Activated T-cell treated with anti-CD3 and anti-CD28 coated beads, Interleukin-2, amount 50 U/mL, for 4 hours (primary cell): Measurements from ENCODE around the gene ZNF804A. TPM values are rescaled to one million over a fixed set of nuclear protein-coding genes. Genes with fewer than 3 reads are reported as not detected.
"Not testable (repeated sequence)": the region's sequence is repeated elsewhere in the genome, so short reads cannot be mapped to it uniquely, and the experiment has no call there.

Experiments used
- ATAC-seq, 2 donors: fragments of 200-7000 bp; cut with Tn5 transposase; one replicate each; pipeline ENCODE4 v1.10.0; 2021
- DNase-seq: peaks from one replicate; pipeline ENCODE4 v3.0.0-alpha.2; 2020
- H3K27me3 Mint-ChIP-seq: one replicate; pipeline ENCODE4 v1.8.0; 2021; ENCODE audit warnings: low read depth, mixed read lengths
- H3K36me3 Mint-ChIP-seq: one replicate; pipeline ENCODE4 v1.8.0; 2022; ENCODE audit warnings: mixed read lengths; ENCODE audit not compliant: insufficient read depth
- H3K4me1 Mint-ChIP-seq: one replicate; pipeline ENCODE4 v1.8.0; 2021; ENCODE audit warnings: low read depth, mixed read lengths
- H3K4me3 Mint-ChIP-seq: one replicate; pipeline ENCODE4 v1.8.0; 2021; ENCODE audit warnings: mild to moderate bottlenecking, moderate library complexity, mixed read lengths
- H3K9me3 Mint-ChIP-seq: one replicate; pipeline ENCODE4 v1.8.0; 2021; ENCODE audit warnings: mixed read lengths
- total RNA-seq, 3 donors: library from RNA; stranded (reverse); gene quantifications; one replicate each; pipeline ENCODE4 v1.2.1, GENCODE V29; 2021

ZNF804A gene
- total RNA-seq, 3 donors from 2014 or later, result not detected

DNA sequence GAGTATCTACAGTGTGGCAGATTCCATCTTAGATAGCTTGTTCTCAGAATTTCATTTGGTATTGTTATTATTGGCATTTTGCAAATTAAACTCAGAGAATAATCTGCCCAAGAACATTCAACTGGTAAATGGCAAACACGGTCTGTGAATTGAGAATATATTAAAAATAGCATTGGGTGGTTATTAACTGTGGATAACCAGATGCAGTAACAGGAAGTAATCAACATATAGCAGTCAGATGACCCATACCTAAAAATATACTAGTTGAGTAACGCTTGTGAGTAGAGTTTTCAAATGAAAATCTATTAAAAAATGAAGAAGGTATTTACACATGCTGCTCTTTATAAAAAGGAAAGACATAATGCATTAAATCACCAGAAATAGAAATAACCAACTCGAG, 129.5 kb downstream of the ZNF804A start:
- H3K4me1 Mint-ChIP-seq, result no peaks in the 10 kb centered on the region
- no peaks in the 10 kb centered on the region for H3K9me3 Mint-ChIP-seq
- no peaks in the 10 kb centered on the region for H3K27me3 Mint-ChIP-seq
- ATAC-seq (no peak), DNase-seq (no peak)
- H3K36me3 Mint-ChIP-seq, result no peaks in the 10 kb centered on the region
- H3K4me3 Mint-ChIP-seq, result no peak overlapping the region

DNA sequence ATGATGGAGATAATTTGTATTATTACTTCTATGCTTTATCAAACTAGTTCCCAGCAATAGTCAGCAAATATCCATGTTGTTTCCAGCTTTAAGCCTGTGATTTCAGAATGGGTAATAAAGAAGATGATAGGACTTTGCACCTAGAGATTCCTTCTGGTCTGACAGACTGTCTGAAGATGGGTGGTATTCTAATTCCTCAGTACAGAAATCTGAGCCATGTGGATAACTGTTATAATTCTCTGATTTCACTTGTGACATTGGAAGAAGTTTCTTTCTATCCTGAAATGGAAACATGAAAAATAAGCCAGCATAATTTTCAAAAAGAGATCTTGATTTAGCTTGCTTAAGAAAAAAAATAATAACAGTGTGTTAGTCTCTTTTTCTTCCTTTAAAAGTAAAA, 130.1 kb downstream of the ZNF804A start:
- Mint-ChIP-seq H3K27me3 (no peaks in the 10 kb centered on the region), H3K36me3 (no peaks in the 10 kb centered on the region), H3K9me3 (no peaks in the 10 kb centered on the region), H3K4me1 (no peaks in the 10 kb centered on the region), H3K4me3 (no peak overlapping the region)
- DNase-seq, result no peak
- no peak for ATAC-seq

DNA sequence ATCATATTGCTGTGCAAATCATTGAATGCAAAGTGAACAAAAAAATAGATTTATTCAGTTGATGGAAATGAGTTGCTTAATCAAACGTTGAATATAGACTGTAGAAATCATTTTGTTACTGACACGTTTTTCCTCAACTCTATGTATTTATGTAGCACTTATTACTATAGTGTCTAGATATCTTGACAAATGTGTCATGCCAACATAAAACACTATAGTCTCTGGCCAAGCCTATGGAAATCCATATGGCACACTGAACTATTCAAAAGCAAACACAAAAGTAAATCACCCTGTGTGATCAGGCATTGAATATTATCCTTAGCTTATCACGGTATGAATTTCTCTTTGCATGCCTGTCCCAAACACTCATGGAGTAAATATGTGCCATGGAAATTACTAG, 131.3 kb downstream of the ZNF804A start:
- no peak for DNase-seq
- no peak for ATAC-seq

DNA sequence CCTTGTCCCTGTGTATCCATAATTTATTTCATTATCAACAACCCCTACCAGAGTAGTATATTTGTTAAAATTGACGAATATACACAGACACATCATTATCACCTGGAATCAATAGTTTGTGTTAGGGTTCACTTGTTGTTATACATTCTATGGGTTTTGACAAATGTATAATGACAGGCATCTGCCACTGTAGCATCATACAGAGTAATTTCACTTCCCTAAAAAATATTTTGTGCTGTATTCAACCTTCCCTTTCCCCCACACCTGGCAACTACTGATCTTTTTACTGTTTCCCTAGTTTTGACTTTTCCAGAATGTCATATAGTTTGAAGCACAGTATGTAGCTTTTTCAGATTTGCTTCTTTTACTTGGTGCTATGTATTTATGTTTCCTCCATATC, 132.0 kb downstream of the ZNF804A start:
- no peak for ATAC-seq

More for the DNA sequence above, 131.3 kb downstream of the ZNF804A start:
- no peaks in the 10 kb centered on the region for H3K9me3 Mint-ChIP-seq
- no peak overlapping the region for H3K4me3 Mint-ChIP-seq
- H3K36me3 Mint-ChIP-seq, result no peaks in the 10 kb centered on the region
- no peaks in the 10 kb centered on the region for H3K27me3 Mint-ChIP-seq
- H3K4me1 Mint-ChIP-seq, result no peaks in the 10 kb centered on the region

DNA sequence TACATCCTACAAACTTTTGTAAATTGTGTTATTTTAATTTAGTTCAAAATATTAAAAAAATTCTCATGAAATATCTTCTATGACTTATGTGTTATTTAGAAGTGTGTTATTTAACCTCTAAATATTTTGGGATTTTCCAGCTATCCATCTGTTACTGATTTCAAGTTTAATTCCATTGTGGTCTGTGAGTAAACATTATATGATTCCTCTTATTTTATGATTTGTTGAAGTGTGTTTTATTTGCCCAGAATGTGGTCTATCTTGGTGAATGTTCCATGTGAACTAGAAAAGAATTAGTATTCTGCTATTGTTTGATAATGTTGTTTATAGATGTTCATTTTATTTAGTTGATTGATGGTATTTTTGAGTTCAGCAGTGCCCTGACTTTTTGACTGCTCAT, 136.0 kb downstream of the ZNF804A start:
- DNase-seq (no peak), ATAC-seq (no peak)
- Mint-ChIP-seq H3K9me3 (peaks cover 7% of the 10 kb centered on the region), H3K4me1 (no peaks in the 10 kb centered on the region), H3K4me3 (no peak overlapping the region), H3K36me3 (no peaks in the 10 kb centered on the region), H3K27me3 (no peaks in the 10 kb centered on the region)

More for the DNA sequence above, 132.0 kb downstream of the ZNF804A start:
- Mint-ChIP-seq H3K9me3 (no peaks in the 10 kb centered on the region), H3K27me3 (no peaks in the 10 kb centered on the region), H3K36me3 (no peaks in the 10 kb centered on the region), H3K4me1 (no peaks in the 10 kb centered on the region), H3K4me3 (no peak overlapping the region)
- no peak for DNase-seq

DNA sequence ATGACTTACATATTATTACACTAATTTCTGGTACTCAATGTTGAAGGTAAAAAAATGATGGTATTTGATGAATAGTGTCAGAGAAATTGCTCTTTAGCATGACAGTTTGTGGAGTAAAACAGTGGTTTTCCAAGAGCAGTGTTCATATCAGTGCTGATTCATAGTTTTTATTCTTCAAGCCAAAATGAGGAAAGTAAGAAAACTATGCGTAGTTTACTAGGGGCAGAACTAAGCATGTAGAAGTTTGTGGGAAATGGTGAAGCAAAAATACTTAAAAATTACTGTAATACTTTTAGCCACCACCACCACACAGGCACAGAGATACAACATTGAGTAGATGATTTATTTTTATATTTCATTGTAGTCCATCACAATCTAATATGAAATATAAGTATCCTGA, 137.3 kb downstream of the ZNF804A start:
- DNase-seq, result no peak
- Mint-ChIP-seq H3K4me3 (no peak overlapping the region), H3K4me1 (no peaks in the 10 kb centered on the region), H3K27me3 (no peaks in the 10 kb centered on the region), H3K36me3 (no peaks in the 10 kb centered on the region), H3K9me3 (peaks cover 14% of the 10 kb centered on the region)
- no peak for ATAC-seq

DNA sequence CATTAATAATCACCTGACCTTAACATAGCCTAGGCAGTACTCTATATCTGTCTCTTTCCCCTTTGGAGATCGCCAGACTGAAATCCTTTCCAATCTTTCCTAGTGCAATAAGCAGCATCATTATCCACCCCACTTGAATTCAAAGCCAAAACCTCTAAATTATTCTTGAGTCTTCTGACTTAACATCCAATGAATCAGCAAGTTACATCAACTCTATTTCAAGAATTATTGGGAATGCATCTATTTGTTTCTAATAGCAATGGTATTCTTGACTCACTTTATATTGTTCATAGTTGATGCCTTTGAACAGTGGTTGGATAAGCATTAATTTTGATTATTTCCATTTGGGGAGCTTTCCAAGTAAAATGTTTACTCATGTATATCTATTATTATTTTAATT, 144.8 kb downstream of the ZNF804A start:
- H3K4me3 Mint-ChIP-seq, result no peak overlapping the region
- H3K27me3 Mint-ChIP-seq, result no peaks in the 10 kb centered on the region
- H3K4me1 Mint-ChIP-seq, result no peaks in the 10 kb centered on the region
- peaks cover 7% of the 10 kb centered on the region for H3K9me3 Mint-ChIP-seq
- H3K36me3 Mint-ChIP-seq, result no peaks in the 10 kb centered on the region
- ATAC-seq (no peak), DNase-seq (no peak)

DNA sequence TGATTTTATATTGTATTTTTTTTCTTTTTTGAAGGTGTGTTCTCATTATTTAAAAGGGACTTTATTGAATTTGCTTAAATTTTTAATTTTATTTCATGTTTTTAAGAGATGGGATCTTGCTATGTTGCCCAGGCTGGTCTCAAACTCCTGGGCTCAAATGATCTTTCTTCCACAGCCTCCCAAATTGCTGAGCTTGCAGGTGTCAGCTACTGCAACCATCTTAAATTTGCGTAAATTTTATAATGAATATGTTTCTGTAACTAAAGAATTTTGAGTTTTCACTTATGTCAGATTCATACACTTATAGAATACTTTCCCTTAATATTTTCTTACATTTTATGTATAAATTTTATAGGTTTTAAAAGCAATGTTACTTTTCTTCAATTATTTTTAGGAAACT, 157.8 kb downstream of the ZNF804A start:
- no peak for ATAC-seq
- Mint-ChIP-seq H3K27me3 (no peaks in the 10 kb centered on the region), H3K9me3 (peaks cover 14% of the 10 kb centered on the region), H3K4me3 (no peak overlapping the region), H3K36me3 (no peaks in the 10 kb centered on the region), H3K4me1 (no peaks in the 10 kb centered on the region)
- no peak for DNase-seq

DNA sequence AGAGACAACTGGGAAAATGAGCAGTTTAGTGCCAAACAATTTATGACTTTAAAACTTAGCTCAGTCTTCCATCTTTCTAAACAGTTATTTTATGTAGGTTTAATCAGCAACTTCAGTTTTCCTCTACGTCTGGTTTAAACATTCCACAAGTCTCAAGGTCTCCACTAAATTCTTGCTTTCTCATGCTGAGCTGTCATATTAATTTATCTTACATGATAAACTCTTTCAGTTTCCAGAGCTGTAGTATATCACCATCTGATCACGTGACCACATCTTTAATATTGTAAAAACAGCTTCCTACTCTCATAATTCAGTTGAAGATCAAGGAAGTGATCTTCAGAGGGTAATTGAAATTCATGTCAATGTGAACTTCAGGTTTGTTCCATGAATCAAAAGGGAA, 158.6 kb downstream of the ZNF804A start:
- DNase-seq, result no peak
- Mint-ChIP-seq H3K9me3 (peaks cover 8% of the 10 kb centered on the region), H3K36me3 (no peaks in the 10 kb centered on the region), H3K4me1 (no peaks in the 10 kb centered on the region), H3K4me3 (no peak overlapping the region), H3K27me3 (no peaks in the 10 kb centered on the region)
- ATAC-seq, result no peak

DNA sequence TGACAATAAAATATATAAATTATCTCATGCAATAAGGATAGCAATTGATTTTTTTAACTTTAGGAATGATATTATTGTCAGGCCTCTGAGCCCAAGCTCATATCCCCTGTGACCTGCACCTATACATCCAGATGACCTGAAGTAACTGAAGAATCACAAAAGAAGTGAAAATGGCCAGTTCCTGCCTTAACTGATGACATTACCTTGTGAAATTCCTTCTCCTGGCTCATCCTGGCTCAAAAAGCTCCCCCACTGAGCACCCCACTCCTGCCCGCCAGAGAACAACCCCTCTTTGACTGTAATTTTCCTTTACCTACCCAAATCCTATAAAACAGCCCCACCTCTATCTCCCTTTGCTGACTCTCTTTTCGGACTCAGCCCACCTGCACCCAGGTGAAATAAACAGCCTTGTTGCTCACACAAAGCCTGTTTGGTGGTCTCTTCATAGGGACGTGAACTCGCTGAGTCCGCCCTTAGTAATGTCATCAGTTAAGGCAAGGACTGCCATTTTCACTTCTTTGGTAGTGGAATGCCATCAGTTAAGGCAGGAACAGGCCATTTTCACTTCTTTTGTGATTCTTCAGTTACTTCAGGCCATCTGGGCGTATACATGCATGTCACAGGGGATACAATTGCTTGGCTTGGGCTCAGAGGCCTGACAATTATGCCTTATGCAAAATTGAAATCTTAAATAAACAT, 161.4 kb downstream of the ZNF804A start:
- H3K27me3 Mint-ChIP-seq, H3K9me3 Mint-ChIP-seq, H3K36me3 Mint-ChIP-seq, DNase-seq, ATAC-seq, H3K4me3 Mint-ChIP-seq, H3K4me1 Mint-ChIP-seq: not testable (repeated sequence)

DNA sequence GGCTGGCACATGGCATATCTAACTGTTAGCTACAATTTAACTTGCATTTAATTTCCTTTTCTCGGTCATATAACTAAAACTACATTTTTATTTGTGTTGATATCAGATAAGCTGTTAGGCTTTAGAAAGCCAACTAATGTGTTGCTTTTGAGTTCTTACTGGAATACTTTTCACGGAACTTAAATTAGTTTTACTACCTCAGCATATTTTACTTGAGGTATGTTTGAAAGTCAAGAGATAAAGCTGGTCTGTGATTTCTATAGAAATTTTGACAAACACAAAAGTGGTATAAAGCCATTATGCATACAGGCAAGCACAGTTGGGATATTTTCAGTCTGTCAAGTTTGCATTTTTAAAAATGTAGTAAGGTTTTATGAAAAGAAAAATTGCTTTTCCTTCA, 162.6 kb downstream of the ZNF804A start:
- ATAC-seq, result no peak
- Mint-ChIP-seq H3K27me3 (no peaks in the 10 kb centered on the region), H3K4me1 (no peaks in the 10 kb centered on the region), H3K9me3 (peaks cover 6% of the 10 kb centered on the region), H3K36me3 (no peaks in the 10 kb centered on the region), H3K4me3 (no peak overlapping the region)
- no peak for DNase-seq

DNA sequence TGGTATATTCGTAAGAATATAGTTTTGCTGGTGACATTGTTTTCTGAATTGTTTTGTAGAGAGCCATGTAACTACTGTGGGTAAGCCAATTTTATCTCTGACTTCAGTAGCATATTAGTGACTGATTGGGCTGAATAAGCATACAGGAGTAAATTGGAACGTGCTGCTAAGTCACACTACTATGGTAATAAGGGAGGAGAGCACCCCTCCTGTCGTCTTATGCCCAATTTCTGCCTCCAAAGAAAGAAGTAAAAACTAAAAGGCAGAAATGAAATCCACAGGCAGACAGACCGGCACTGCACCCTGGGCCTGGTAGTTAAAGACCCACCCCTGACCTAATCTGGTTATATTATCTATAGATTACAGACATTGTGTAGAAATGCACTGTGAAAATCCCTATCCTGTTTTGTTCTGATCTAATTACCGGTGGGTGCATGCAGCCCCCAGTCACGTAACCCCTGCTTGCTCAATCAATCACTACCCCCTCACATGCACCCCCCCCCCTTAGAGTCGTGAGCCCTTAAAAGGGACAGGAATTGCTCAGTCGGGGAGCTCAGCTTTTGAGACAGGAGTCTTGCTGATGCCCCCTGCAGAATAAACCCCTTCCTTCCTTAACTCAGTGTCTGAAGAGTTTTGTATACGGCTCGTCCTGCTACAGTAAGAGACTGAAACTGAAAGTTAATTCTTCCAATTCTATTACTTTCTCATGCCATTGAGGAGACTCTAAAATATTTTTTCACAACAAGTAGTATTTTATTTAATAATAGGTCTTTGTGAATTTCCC, 167.0 kb downstream of the ZNF804A start:
- H3K9me3 Mint-ChIP-seq, result no peaks in the 10 kb centered on the region
- no peaks in the 10 kb centered on the region for H3K27me3 Mint-ChIP-seq
- H3K4me1 Mint-ChIP-seq, result no peaks in the 10 kb centered on the region
- no peak overlapping the region for H3K4me3 Mint-ChIP-seq
- no peak for ATAC-seq
- H3K36me3 Mint-ChIP-seq, result no peaks in the 10 kb centered on the region
- DNase-seq, result no peak

DNA sequence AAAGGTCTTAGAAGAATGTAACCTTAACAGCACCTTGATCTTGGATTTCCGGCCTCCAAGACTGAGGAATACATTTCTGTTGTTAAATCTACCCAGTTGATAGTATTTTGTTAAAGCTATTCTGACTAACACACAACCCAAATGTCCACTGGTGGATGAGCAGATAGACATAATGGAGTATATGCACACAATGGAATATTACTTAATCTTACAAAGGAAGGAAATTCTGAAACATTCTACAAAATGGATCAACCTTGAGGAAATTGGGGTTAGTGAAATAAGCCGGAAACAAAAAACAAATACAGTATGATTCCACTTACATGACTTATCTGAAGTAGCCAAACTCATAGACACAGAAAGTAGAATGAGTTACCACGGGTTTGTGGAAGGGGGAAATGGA, 168.7 kb downstream of the ZNF804A start:
- DNase-seq (no peak), ATAC-seq (no peak)
- Mint-ChIP-seq H3K4me3 (no peak overlapping the region), H3K9me3 (no peaks in the 10 kb centered on the region), H3K36me3 (no peaks in the 10 kb centered on the region), H3K4me1 (no peaks in the 10 kb centered on the region), H3K27me3 (no peaks in the 10 kb centered on the region)

DNA sequence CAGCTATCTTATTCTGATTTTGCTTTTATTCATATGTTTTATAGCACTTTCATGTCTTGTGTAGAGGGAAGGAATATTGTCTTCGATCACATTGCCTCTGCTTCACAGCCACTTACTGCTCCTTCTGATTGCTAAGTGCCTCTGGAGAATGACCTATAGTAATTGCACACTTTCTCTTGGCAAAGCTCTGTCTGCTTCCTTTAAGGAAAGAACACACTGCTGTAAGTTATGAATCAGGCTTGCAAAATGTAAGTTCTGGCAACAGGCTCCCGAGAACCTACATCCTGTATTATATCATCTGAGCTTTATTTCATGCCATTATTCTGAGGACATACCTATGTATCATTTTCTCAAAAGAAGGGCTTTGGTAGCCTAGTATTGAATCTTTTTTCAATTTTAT, 170.7 kb downstream of the ZNF804A start:
- ATAC-seq (no peak), DNase-seq (no peak)
- Mint-ChIP-seq H3K4me3 (no peak overlapping the region), H3K9me3 (no peaks in the 10 kb centered on the region), H3K4me1 (no peaks in the 10 kb centered on the region), H3K27me3 (no peaks in the 10 kb centered on the region), H3K36me3 (no peaks in the 10 kb centered on the region)

DNA sequence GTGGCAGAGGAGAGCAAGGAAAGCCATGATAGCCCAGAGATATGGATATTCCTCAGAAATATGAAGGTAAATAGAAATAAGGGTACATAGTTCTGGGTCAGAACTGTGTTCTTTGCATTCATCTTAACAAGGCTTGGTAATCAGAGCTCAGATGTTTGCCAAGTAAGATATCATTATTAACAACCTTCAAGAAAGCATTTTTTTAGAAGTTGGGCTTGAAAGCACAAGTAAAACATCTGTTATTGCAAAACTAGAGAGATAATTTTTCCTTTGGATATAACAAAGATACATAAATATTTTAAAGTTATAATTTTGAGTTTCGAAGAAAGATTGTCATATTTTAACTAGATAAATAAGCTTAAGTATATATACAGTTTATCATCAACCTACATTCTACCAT, 171.4 kb downstream of the ZNF804A start:
- no peaks in the 10 kb centered on the region for H3K4me1 Mint-ChIP-seq
- no peaks in the 10 kb centered on the region for H3K36me3 Mint-ChIP-seq
- no peak overlapping the region for H3K4me3 Mint-ChIP-seq
- no peak for ATAC-seq
- DNase-seq, result no peak
- no peaks in the 10 kb centered on the region for H3K27me3 Mint-ChIP-seq
- H3K9me3 Mint-ChIP-seq, result no peaks in the 10 kb centered on the region
